SK-N-MC (cell line): ENCODE results near the gene RHCG.

Experiments used
- EZH2 ChIP-seq: fragments of 200-600 bp; sonication (generic); IDR thresholded peaks from one replicate; pipeline ENCODE4 v1.6.1; 2017; ENCODE audit warnings: antibody characterized with exemption
- FOXP2 ChIP-seq: optimal IDR thresholded peaks from 2 replicates; pipeline ENCODE3; 2011; ENCODE audit warnings: mild to moderate bottlenecking, moderate library complexity; ENCODE audit not compliant: insufficient read depth; ENCODE audit errors: extremely low read length, control extremely low read depth
- POLR2AphosphoS5 ChIP-seq: IDR thresholded peaks from 2 replicates; pipeline ENCODE4 v1.6.1; 2012; ENCODE audit warnings: mild to moderate bottlenecking, low read depth, low read length, borderline replicate concordance

GRCh38 chr15:89487791-89488190 lies 8.6 kb downstream of the RHCG start:
- TF ChIP-seq EZH2 (no peak), POLR2AphosphoS5 (no peak), FOXP2 (no peak)
